CD4-positive, CD25-positive, alpha-beta regulatory T cell (primary cell): Measurements from ENCODE around the gene CCR8. TPM values are rescaled to one million over a fixed set of nuclear protein-coding genes. Genes with fewer than 3 reads are reported as not detected.

Experiments
- ATAC-seq, 2 donors: fragments of 150-1000 bp; cut with Tn5 transposase; one replicate each; pipeline ENCODE4 v1.10.0; 2021; ENCODE audit warnings: low read depth in 2 of 2, moderate number of reproducible peaks in 2 of 2, moderate library complexity in 1 of 2
- DNase-seq, 3 donors: peaks; one replicate each; pipeline versions ENCODE4 v3.0.0 to v3.0.0-alpha.2; 2012 to 2022; ENCODE audit warnings: mixed read lengths in 1 of 3
- H3K27ac ChIP-seq: one replicate; pipeline ENCODE4 v1.7.0; 2013; ENCODE audit warnings: mild to moderate bottlenecking, low read length; ENCODE audit not compliant: insufficient read depth, poor library complexity, severe bottlenecking
- H3K27me3 ChIP-seq: one replicate; pipeline ENCODE4 v1.7.0; 2013; ENCODE audit warnings: low read length; ENCODE audit not compliant: control insufficient read depth, insufficient read depth
- H3K36me3 ChIP-seq: one replicate; pipeline ENCODE4 v1.7.0; 2013; ENCODE audit warnings: mild to moderate bottlenecking, low read length, moderate library complexity; ENCODE audit not compliant: control insufficient read depth, insufficient read depth
- H3K4me1 ChIP-seq: 2 replicates; pipeline ENCODE4 v1.7.0; 2013; ENCODE audit warnings: mild to moderate bottlenecking, low read length; ENCODE audit not compliant: insufficient read depth, control insufficient read depth, poor library complexity, severe bottlenecking
- H3K4me3 ChIP-seq: one replicate; pipeline ENCODE4 v1.7.0; 2013; ENCODE audit warnings: low read depth, mild to moderate bottlenecking, low read length, moderate library complexity
- H3K9me3 ChIP-seq, 2 experiments: 1 replicate in 1 of 2; 2 replicates in 1 of 2; pipeline ENCODE4 v1.7.0; 2013; ENCODE audit warnings: low read length in 2 of 2, mild to moderate bottlenecking in 1 of 2, moderate library complexity in 1 of 2; ENCODE audit not compliant: control insufficient read depth in 2 of 2
- H3K27ac Mint-ChIP-seq, 3 donors: one replicate each; pipeline ENCODE4 v1.8.0; 2020 to 2022; ENCODE audit warnings: mild to moderate bottlenecking in 3 of 3, mixed read lengths in 3 of 3, moderate library complexity in 2 of 3
- H3K27me3 Mint-ChIP-seq: one replicate; pipeline ENCODE4 v1.8.0; 2022; ENCODE audit warnings: mild to moderate bottlenecking, mixed read lengths
- H3K36me3 Mint-ChIP-seq: one replicate; pipeline ENCODE4 v1.8.0; 2020; ENCODE audit warnings: mixed read lengths
- H3K4me1 Mint-ChIP-seq, 4 donors: one replicate each; pipeline ENCODE4 v1.8.0; 2020 to 2022; ENCODE audit warnings: mixed read lengths in 4 of 4, mild to moderate bottlenecking in 1 of 4
- H3K4me3 Mint-ChIP-seq, 4 donors: one replicate each; pipeline ENCODE4 v1.8.0; 2020 to 2022; ENCODE audit warnings: mild to moderate bottlenecking in 4 of 4, mixed read lengths in 4 of 4, moderate library complexity in 3 of 4
- H3K9me3 Mint-ChIP-seq, 7 donors: one replicate each; pipeline ENCODE4 v1.8.0; 2020 to 2022; ENCODE audit warnings: mixed read lengths in 7 of 7, mild to moderate bottlenecking in 3 of 7, moderate library complexity in 2 of 7
- polyA plus RNA-seq, 4 donors: library from polyadenylated mRNA; unstranded; fragments of 300-500 nt; fragmentation: Illumina TruSeq; gene quantifications; one replicate each; pipeline ENCODE4 v1.2.3, GENCODE V29; 2021
- total RNA-seq: library from RNA; stranded (reverse); gene quantifications from one replicate; pipeline ENCODE4 v1.2.3, GENCODE V29; 2022

The CCR8 gene
- total and polyA plus RNA-seq, 5 donors from 2014 or later = 33.6 to 87.2 (median 53.5) TPM

- H3K36me3 ChIP-seq = no peaks in the 10 kb centered on the region
- H3K36me3 Mint-ChIP-seq = peaks cover 8% of the 10 kb centered on the region
- H3K4me1 ChIP-seq = peaks cover 42% of the 10 kb centered on the region
- H3K4me1 Mint-ChIP-seq = peaks cover 19 to 47% (median 31%) of the 10 kb centered on the region in 4 donors
- H3K27ac Mint-ChIP-seq = peak overlapping the region in 1 of 3 donors; percentile 25
- DNase-seq (no peak), ATAC-seq (no peak)
- no peak overlapping the region for H3K4me3 ChIP-seq
- H3K9me3 ChIP-seq = no peaks in the 10 kb centered on the region
- no peak overlapping the region for H3K27ac ChIP-seq
- peak overlapping the region in 3 of 4 donors; percentile 16 to 98 (median 63) for H3K4me3 Mint-ChIP-seq
- no peaks in the 10 kb centered on the region for H3K27me3 ChIP-seq
- no peaks in the 10 kb centered on the region for H3K27me3 Mint-ChIP-seq
- H3K9me3 Mint-ChIP-seq = no peaks in the 10 kb centered on the region
These were observed 51.9 kb downstream of the CCR8 start for GRCh38 chr3:39381432-39381831.

Other genes starting within 250 kb of the CCR8 start
- gene GORASP1, start 222.1 kb upstream of the CCR8 start, total RNA-seq = 34.0 TPM
- gene GORASP1, start 222.1 kb upstream of the CCR8 start, polyA plus RNA-seq = 10 to 100 TPM; 18.5 to 29.7 (median 20.5) TPM
- 4.1 TPM for gene TTC21A, start 222.0 kb upstream of the CCR8 start, total RNA-seq
- gene TTC21A, start 222.0 kb upstream of the CCR8 start, polyA plus RNA-seq = 1 to 10 TPM in 2 of 4 donors, under 1 TPM in 2; 0.41 to 2.7 (median 1.0) TPM
- gene CSRNP1, start 176.1 kb upstream of the CCR8 start, total RNA-seq = 300 TPM
- 10 to 100 TPM; 12.5 to 24.1 (median 14.7) TPM for gene CSRNP1, start 176.1 kb upstream of the CCR8 start, polyA plus RNA-seq
- not detected for gene XIRP1, start 137.1 kb upstream of the CCR8 start, total RNA-seq
- gene XIRP1, start 137.1 kb upstream of the CCR8 start, polyA plus RNA-seq = not detected
- gene CX3CR1, start 49.7 kb upstream of the CCR8 start, total RNA-seq = 1.0 TPM
- 1 to 10 TPM; 1.1 to 2.2 (median 1.7) TPM for gene CX3CR1, start 49.7 kb upstream of the CCR8 start, polyA plus RNA-seq
- 52.2 TPM for gene SLC25A38, start 53.7 kb downstream of the CCR8 start, total RNA-seq
- gene SLC25A38, start 53.7 kb downstream of the CCR8 start, polyA plus RNA-seq = 10 to 100 TPM; 60.9 to 70.1 (median 65.4) TPM
- 1,171 TPM for gene RPSA, start 77.0 kb downstream of the CCR8 start, total RNA-seq
- gene RPSA, start 77.0 kb downstream of the CCR8 start, polyA plus RNA-seq = 1,000 to 10,000 TPM in 2 of 4 donors, 100 to 1,000 TPM in 2; 939 to 1,327 (median 1,114) TPM
- gene MOBP, start 138.0 kb downstream of the CCR8 start, total RNA-seq = not detected
- not detected for gene MOBP, start 138.0 kb downstream of the CCR8 start, polyA plus RNA-seq